ENCODE data around the gene MS4A6E.

- TF ChIP-seq, protein P1, sequence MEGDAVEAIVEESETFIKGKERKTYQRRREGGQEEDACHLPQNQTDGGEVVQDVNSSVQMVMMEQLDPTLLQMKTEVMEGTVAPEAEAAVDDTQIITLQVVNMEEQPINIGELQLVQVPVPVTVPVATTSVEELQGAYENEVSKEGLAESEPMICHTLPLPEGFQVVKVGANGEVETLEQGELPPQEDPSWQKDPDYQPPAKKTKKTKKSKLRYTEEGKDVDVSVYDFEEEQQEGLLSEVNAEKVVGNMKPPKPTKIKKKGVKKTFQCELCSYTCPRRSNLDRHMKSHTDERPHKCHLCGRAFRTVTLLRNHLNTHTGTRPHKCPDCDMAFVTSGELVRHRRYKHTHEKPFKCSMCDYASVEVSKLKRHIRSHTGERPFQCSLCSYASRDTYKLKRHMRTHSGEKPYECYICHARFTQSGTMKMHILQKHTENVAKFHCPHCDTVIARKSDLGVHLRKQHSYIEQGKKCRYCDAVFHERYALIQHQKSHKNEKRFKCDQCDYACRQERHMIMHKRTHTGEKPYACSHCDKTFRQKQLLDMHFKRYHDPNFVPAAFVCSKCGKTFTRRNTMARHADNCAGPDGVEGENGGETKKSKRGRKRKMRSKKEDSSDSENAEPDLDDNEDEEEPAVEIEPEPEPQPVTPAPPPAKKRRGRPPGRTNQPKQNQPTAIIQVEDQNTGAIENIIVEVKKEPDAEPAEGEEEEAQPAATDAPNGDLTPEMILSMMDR (IDR thresholded peaks at IDR 0.05 in 2 of 3, conservative IDR thresholded peaks at IDR 0.05 in 1 of 3; ENCODE audit: borderline replicate concordance in 1 of 3, insufficient read depth in 1 of 3, low read depth in 2 of 3, low read length in 2 of 3) = no peak
- TF ChIP-seq POLR2AphosphoS5 (IDR thresholded peaks at IDR 0.05; ENCODE audit: low read depth, low read length) (no peak), ZFX (IDR thresholded peaks at IDR 0.05) (no peak), CEBPB (IDR thresholded peaks at IDR 0.05; ENCODE audit: low read depth) (no peak), EZH2 (IDR thresholded peaks at IDR 0.05) (no peak), RAD21 (IDR thresholded peaks at IDR 0.05; ENCODE audit: low read depth) (no peak), SP1 (IDR thresholded peaks at IDR 0.05; ENCODE audit: low read depth) (no peak)
- TF ChIP-seq, protein P2, sequence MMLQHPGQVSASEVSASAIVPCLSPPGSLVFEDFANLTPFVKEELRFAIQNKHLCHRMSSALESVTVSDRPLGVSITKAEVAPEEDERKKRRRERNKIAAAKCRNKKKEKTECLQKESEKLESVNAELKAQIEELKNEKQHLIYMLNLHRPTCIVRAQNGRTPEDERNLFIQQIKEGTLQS (IDR thresholded peaks at IDR 0.05) = no peak
- TF ChIP-seq, protein P3, sequence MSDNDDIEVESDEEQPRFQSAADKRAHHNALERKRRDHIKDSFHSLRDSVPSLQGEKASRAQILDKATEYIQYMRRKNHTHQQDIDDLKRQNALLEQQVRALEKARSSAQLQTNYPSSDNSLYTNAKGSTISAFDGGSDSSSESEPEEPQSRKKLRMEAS (IDR thresholded peaks at IDR 0.05) = no peak
These were observed 49.5 kb downstream of the MS4A6E start for GRCh38 chr11:60376601-60377000.

Data from HCT116 (cell line).